GM18526 (cell line): ENCODE results near the gene PAFAH1B1.

Experiments used
- POLR2A ChIP-seq: IDR thresholded peaks from 3 replicates; pipeline ENCODE4 v1.6.1; 2011; ENCODE audit not compliant: insufficient read length; ENCODE audit errors: extremely low read depth

The PAFAH1B1 gene

DNA sequence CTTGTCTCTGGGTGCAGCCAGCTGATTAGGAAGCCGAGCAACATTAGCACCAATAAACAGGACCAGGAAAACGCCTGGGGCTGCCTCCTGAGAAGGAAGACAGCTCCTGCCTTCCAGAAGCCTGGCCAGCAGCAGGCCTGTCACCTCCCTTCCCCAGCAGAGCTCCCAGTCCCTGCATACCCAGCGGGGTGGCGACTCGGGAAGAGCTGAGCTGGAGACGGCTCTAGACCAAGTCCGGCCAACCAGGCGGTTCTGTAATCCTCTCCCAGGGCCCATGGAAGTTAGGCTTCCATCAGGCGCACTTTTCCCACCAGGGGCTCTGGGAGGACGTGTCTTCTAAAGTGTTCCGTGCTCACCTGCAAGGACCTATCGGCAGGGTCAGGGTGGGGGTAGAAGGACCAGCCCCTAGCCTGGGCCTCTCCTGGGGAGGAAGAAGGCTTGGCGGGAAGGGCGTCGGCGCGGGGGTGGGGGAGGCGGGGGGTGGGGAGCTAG, 130.1 kb downstream of the PAFAH1B1 start:
- TF ChIP-seq POLR2A = no peak

DNA sequence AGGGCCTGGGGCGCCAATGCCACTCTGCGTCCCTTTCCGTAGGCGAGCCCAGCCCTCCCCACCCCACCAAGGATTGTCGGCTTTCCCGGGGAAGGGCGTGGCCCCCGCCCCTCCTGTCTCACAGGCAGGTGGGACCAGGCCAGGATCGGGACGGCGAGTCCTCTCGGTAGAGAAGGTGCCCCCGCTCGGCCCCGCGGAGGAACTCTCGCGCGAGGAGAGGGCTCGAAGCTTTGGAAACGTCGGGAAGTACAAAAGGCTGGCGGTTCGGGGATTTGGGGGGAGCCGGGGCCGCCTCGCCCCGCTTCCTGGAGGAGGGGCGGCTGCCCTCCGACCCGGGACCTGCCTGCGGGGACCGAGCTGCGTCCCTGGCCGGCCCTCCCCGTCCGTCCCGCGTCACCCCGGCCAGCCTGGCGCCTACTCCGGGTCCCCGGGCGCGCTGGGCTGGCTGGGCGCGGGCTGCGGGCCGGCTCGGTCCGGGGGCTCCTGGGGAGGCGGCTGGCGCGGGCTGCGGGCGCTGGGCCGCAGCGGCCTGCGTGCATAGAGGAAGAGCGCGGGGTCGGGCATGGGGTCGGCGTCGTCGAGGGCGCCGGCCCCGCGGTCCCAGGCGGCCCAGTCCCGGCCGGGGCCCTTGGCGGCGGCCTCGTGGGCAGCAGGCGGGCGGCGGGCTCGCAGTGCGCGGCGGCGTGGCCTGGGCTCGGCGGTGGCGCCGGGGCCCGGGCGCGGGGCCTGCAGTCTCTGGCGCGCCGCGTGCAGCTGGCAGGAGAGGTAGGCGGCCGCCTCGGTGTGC, 130.7 kb downstream of the PAFAH1B1 start:
- TF ChIP-seq POLR2A = no peak

GRCh38 chr17:2724784-2725164, 131.3 kb downstream of the PAFAH1B1 start:
- no peak for TF ChIP-seq POLR2A

DNA sequence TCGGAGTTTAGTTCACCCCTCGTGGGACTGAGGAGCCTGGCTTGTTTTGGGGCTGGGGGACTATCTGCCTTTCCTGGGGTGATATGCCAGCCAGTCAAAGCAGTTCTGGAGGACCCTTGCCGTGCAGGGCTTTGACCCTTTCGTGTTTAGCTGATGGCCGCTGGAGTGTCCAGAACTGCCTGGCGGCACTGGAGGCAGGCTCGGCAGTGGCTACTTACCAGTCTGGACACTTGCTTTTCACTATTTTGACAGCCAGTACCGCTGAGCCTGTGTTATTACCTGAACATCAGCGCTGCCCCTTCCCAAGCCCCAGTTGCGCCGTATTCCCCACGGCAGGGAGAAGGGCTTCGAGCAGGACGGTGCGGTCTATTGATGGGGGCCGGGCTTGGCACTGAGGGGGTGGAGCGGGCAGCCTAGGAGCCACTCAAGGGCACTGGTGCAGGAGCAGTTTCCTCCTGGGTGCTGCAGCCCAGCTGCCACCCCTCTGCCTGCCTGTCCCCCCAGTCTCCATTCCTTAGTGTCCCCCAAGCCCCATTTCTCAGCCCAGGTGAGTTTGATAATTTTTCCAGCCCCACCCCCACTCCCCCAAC, 137.4 kb downstream of the PAFAH1B1 start:
- no peak for TF ChIP-seq POLR2A

DNA sequence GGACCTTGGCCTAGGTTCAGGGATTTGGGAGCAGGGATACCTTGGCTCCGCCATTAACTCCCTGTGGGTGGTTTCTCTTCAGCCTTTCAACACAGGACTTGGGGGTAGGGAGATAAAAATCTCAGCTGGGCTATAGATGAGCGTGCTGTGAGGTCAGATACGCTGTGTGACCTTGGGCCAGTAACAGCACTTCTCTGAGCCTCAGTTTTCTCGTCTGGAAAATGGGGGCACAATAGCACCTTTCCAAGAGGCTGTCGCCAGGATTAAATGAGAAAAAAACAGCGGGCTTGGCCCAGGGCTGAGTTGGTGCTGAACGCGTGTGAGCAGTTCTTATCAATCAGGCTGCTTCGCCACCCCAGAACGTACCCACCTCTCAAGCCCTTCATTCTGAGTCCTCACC, 138.4 kb downstream of the PAFAH1B1 start:
- TF ChIP-seq POLR2A = no peak

DNA sequence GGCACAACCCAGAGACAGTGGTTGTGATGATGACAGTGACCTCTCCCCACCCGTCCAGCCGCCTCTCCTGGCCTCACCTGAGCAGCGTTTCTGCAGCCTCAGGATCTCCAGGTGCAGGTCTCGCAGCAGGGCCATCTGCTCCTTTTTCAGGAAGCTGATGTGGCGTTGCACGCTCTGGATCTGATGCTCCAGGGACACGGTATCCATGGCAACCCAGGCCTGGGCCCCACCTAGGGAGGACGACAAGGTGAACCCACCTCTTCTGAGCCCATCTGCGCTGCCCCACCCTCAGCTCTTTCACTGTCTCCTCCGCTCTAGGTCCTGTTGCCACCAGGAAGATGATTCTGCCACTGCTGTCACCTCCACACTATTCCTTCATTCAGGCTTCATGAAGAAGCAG, 141.5 kb downstream of the PAFAH1B1 start:
- no peak for TF ChIP-seq POLR2A
